ENCODE results near the gene GPER1.
A peak's percentile ranks its signal among the peaks of the same experiment; 100 is the strongest.

Gene GPER1

GRCh38 chr7:1103009-1103788 is 15.3 kb downstream of the GPER1 start:
- TF ChIP-seq CTCF (IDR thresholded peaks at IDR 0.05; ENCODE audit: low read depth, low read length, poor library complexity, severe bottlenecking) (no peak), EZH2phosphoT487 (IDR thresholded peaks at IDR 0.05; ENCODE audit: borderline replicate concordance, low read length) (no peak)
- Histone ChIP-seq H3K36me3 (ENCODE audit: control insufficient read depth, low read length) (peaks cover 13% of the 10 kb centered on the region), H3K9me3 (ENCODE audit: control insufficient read depth, insufficient read depth, low read length) (no peaks in the 10 kb centered on the region), H3K27me3 (ENCODE audit: control insufficient read depth, low read length) (no peaks in the 10 kb centered on the region), H3F3A (ENCODE audit: control insufficient read depth, insufficient read depth) (peaks cover 13% of the 10 kb centered on the region; the same call in 1 of the 2 replicates), H3K4me3 (ENCODE audit: low read length) (peak overlapping the region; percentile 56), H3K4me2 (ENCODE audit: low read length) (peak overlapping the region; percentile 80), H3K79me2 (ENCODE audit: control insufficient read depth, low read length) (peaks cover 55% of the 10 kb centered on the region), H3K27ac (ENCODE audit: low read depth, low read length) (no peak overlapping the region), H3K4me1 (ENCODE audit: control insufficient read depth, low read length) (peaks cover 57% of the 10 kb centered on the region), H3K9me2 (replicated peaks; ENCODE audit: control insufficient read depth, low read length) (no peaks in the 10 kb centered on the region), H4K20me1 (ENCODE audit: control insufficient read depth, insufficient read depth, low read depth, low read length) (no peaks in the 10 kb centered on the region)

GRCh38 chr7:1103789-1104515 is 16.0 kb downstream of the GPER1 start:
- Histone ChIP-seq H3K36me3 (ENCODE audit: control insufficient read depth, low read length) (peaks cover 8% of the 10 kb centered on the region), H3K9me2 (replicated peaks; ENCODE audit: control insufficient read depth, low read length) (no peaks in the 10 kb centered on the region), H3K4me1 (ENCODE audit: control insufficient read depth, low read length) (peaks cover 50% of the 10 kb centered on the region), H3F3A (ENCODE audit: control insufficient read depth, insufficient read depth) (peaks cover 13% of the 10 kb centered on the region; the same call in 1 of the 2 replicates), H4K20me1 (ENCODE audit: control insufficient read depth, insufficient read depth, low read depth, low read length) (no peaks in the 10 kb centered on the region), H3K27me3 (ENCODE audit: control insufficient read depth, low read length) (no peaks in the 10 kb centered on the region), H3K4me3 (ENCODE audit: low read length) (peak overlapping the region; percentile 56), H3K4me2 (ENCODE audit: low read length) (peak overlapping the region; percentile 80), H3K79me2 (ENCODE audit: control insufficient read depth, low read length) (peaks cover 55% of the 10 kb centered on the region), H3K9me3 (ENCODE audit: control insufficient read depth, insufficient read depth, low read length) (no peaks in the 10 kb centered on the region), H3K27ac (ENCODE audit: low read depth, low read length) (0 out of 2 replicates have a peak overlapping the region, but pooled peaks have one; percentile 63)
- no peak for TF ChIP-seq EZH2phosphoT487 (IDR thresholded peaks at IDR 0.05; ENCODE audit: borderline replicate concordance, low read length)
- TF ChIP-seq CTCF (IDR thresholded peaks at IDR 0.05; ENCODE audit: low read depth, low read length, poor library complexity, severe bottlenecking): no peak

- TF ChIP-seq EZH2phosphoT487 (IDR thresholded peaks at IDR 0.05; ENCODE audit: borderline replicate concordance, low read length) (no peak), CTCF (IDR thresholded peaks at IDR 0.05; ENCODE audit: low read depth, low read length, poor library complexity, severe bottlenecking) (no peak)
- peak overlapping the region; percentile 63 for H3K27ac ChIP-seq (ENCODE audit: low read depth, low read length)
- H3K36me3 ChIP-seq (ENCODE audit: control insufficient read depth, low read length): peaks cover 6% of the 10 kb centered on the region
- H3K9me3 ChIP-seq (ENCODE audit: control insufficient read depth, insufficient read depth, low read length): no peaks in the 10 kb centered on the region
- H3K79me2 ChIP-seq (ENCODE audit: control insufficient read depth, low read length): peaks cover 55% of the 10 kb centered on the region
- peaks cover 13% of the 10 kb centered on the region; the same call in 1 of the 2 replicates for H3F3A ChIP-seq (ENCODE audit: control insufficient read depth, insufficient read depth)
- H3K4me2 ChIP-seq (ENCODE audit: low read length): peak overlapping the region; percentile 80
- no peaks in the 10 kb centered on the region for H3K27me3 ChIP-seq (ENCODE audit: control insufficient read depth, low read length)
- H3K4me3 ChIP-seq (ENCODE audit: low read length): peak overlapping the region; percentile 56
- H4K20me1 ChIP-seq (ENCODE audit: control insufficient read depth, insufficient read depth, low read depth, low read length): no peaks in the 10 kb centered on the region
- H3K4me1 ChIP-seq (ENCODE audit: control insufficient read depth, low read length): peaks cover 46% of the 10 kb centered on the region
- no peaks in the 10 kb centered on the region for H3K9me2 ChIP-seq (replicated peaks; ENCODE audit: control insufficient read depth, low read length)
Observed at GRCh38 chr7:1104516-1105179, 16.7 kb downstream of the GPER1 start.
